GM23338 (cell line): ENCODE results near the gene MRPL32. TPM values are rescaled to one million over a fixed set of nuclear protein-coding genes. Genes with fewer than 3 reads are reported as not detected.

Source experiments
- ATAC-seq: fragments of 200-7000 bp; cut with Tn5 transposase; 3 replicates; pipeline ENCODE4 v1.9.1; 2020
- DNase-seq: peaks from one replicate; pipeline ENCODE4 v3.0.0-alpha.2; 2015; ENCODE audit warnings: low spot score
- H2AFZ ChIP-seq: fragments of 200-600 bp; sonication (generic); 2 replicates; pipeline ENCODE4 v1.8.0; 2016; ENCODE audit warnings: antibody characterized with exemption, mild to moderate bottlenecking, moderate library complexity
- H3F3A ChIP-seq: fragments of 200-600 bp; sonication (generic); replicated peaks from 2 replicates; pipeline ENCODE4 v1.8.0; 2017; ENCODE audit warnings: antibody characterized with exemption, mixed run types, low read depth
- H3K27ac ChIP-seq: fragments of 200-600 bp; sonication (generic); 2 replicates; pipeline ENCODE4 v1.6.1; 2016; ENCODE audit warnings: low read depth
- H3K27me3 ChIP-seq: fragments of 200-600 bp; sonication (generic); 2 replicates; pipeline ENCODE4 v1.8.0; 2016; ENCODE audit warnings: mild to moderate bottlenecking, mixed run types, moderate library complexity; ENCODE audit not compliant: insufficient read depth
- H3K36me3 ChIP-seq: fragments of 200-600 bp; sonication (generic); 2 replicates; pipeline ENCODE4 v1.8.0; 2016; ENCODE audit warnings: mild to moderate bottlenecking; ENCODE audit not compliant: insufficient read depth
- H3K4me1 ChIP-seq: fragments of 200-600 bp; sonication (generic); 2 replicates; pipeline ENCODE4 v1.8.0; 2016; ENCODE audit warnings: mild to moderate bottlenecking, moderate library complexity; ENCODE audit not compliant: insufficient read depth
- H3K4me2 ChIP-seq: fragments of 200-600 bp; sonication (generic); 2 replicates; pipeline ENCODE4 v1.7.1; 2017; ENCODE audit warnings: mixed run types
- H3K4me3 ChIP-seq: fragments of 200-600 bp; sonication (generic); 2 replicates; pipeline ENCODE4 v1.6.1; 2016; ENCODE audit warnings: mixed run types
- H3K79me2 ChIP-seq: fragments of 200-600 bp; sonication (generic); replicated peaks from 2 replicates; pipeline ENCODE4 v1.8.0; 2017; ENCODE audit warnings: mild to moderate bottlenecking; ENCODE audit not compliant: insufficient read depth
- H3K9me2 ChIP-seq: fragments of 200-600 bp; sonication (generic); 2 replicates; pipeline ENCODE4 v1.8.0; 2017; ENCODE audit not compliant: insufficient read depth
- H4K20me1 ChIP-seq: fragments of 200-600 bp; sonication (generic); replicated peaks from 2 replicates; pipeline ENCODE4 v1.8.0; 2017; ENCODE audit warnings: mild to moderate bottlenecking; ENCODE audit not compliant: insufficient read depth
- H3K27ac Mint-ChIP-seq: 2 replicates; pipeline ENCODE4 v1.8.0; 2020; ENCODE audit warnings: inconsistent platforms, mild to moderate bottlenecking, moderate library complexity, mixed read lengths
- H3K27me3 Mint-ChIP-seq: 3 replicates; pipeline ENCODE4 v1.8.0; 2022; ENCODE audit warnings: low read depth, mild to moderate bottlenecking, moderate library complexity, mixed read lengths, inconsistent platforms; ENCODE audit not compliant: insufficient read depth, poor library complexity
- H3K36me3 Mint-ChIP-seq: 3 replicates; pipeline ENCODE4 v1.8.0; 2021; ENCODE audit warnings: low read depth, mild to moderate bottlenecking, inconsistent platforms, moderate library complexity, mixed read lengths
- H3K4me1 Mint-ChIP-seq: 3 replicates; pipeline ENCODE4 v1.8.0; 2020; ENCODE audit warnings: mild to moderate bottlenecking, inconsistent platforms, mixed read lengths
- H3K4me3 Mint-ChIP-seq: 3 replicates; pipeline ENCODE4 v1.8.0; 2021; ENCODE audit warnings: moderate library complexity, mild to moderate bottlenecking, inconsistent platforms, mixed read lengths
- H3K9me3 Mint-ChIP-seq: 3 replicates; pipeline ENCODE4 v1.8.0; 2020; ENCODE audit warnings: moderate library complexity, mild to moderate bottlenecking, inconsistent platforms, mixed read lengths
- CREB1 ChIP-seq: fragments of 250-450 bp; sonication (Bioruptor Pico); IDR thresholded peaks from 2 replicates; pipeline ENCODE4 v1.5.0; 2020; ENCODE audit warnings: low read depth, mild to moderate bottlenecking, moderate library complexity
- CTCF ChIP-seq, 2 experiments: fragments of 200-600 bp in 1 of 2; sonication (generic) in 1 of 2; conservative IDR thresholded peaks; 2 replicates each; pipeline versions ENCODE4 v1.5.1 to v1.6.1; 2016 to 2017; ENCODE audit warnings: antibody characterized with exemption in 2 of 2, low read depth in 2 of 2, mild to moderate bottlenecking in 2 of 2, moderate library complexity in 1 of 2
- ETS1 ChIP-seq: IDR thresholded peaks from 2 replicates; pipeline ENCODE4 v1.6.1; 2016; ENCODE audit warnings: antibody characterized with exemption
- EZH2 ChIP-seq: fragments of 200-600 bp; sonication (generic); IDR thresholded peaks from one replicate; pipeline ENCODE4 v1.8.0; 2017; ENCODE audit warnings: antibody characterized with exemption, mild to moderate bottlenecking, low read depth; ENCODE audit not compliant: unreplicated experiment
- EZH2phosphoT487 ChIP-seq: fragments of 200-600 bp; sonication (generic); IDR thresholded peaks from one replicate; pipeline ENCODE4 v1.8.1; 2018; ENCODE audit warnings: antibody characterized with exemption; ENCODE audit not compliant: unreplicated experiment
- JUNB ChIP-seq: IDR thresholded peaks from one replicate; pipeline ENCODE4 v1.6.1; 2016; ENCODE audit warnings: antibody characterized with exemption; ENCODE audit not compliant: unreplicated experiment
- NANOG ChIP-seq: IDR thresholded peaks from 2 replicates; pipeline ENCODE4 v1.6.1; 2016; ENCODE audit warnings: antibody characterized with exemption, borderline replicate concordance
- POLR2AphosphoS5 ChIP-seq: IDR thresholded peaks from 2 replicates; pipeline ENCODE4 v1.6.1; 2016; ENCODE audit warnings: antibody characterized with exemption, low read depth
- STAT1 ChIP-seq: IDR thresholded peaks from one replicate; pipeline ENCODE4 v1.6.1; 2016; ENCODE audit warnings: antibody characterized with exemption; ENCODE audit not compliant: unreplicated experiment
- ZNF114 ChIP-seq: fragments of 250-450 bp; sonication (Bioruptor Pico); IDR thresholded peaks from 2 replicates; pipeline ENCODE4 v1.5.0; 2020; ENCODE audit warnings: mild to moderate bottlenecking, moderate library complexity
- ZNF331 ChIP-seq: fragments of 250-450 bp; sonication (Bioruptor Pico); IDR thresholded peaks from 2 replicates; pipeline ENCODE4 v1.5.0; 2020; ENCODE audit warnings: low read depth, mild to moderate bottlenecking, moderate library complexity
- ZNF462 ChIP-seq: fragments of 250-450 bp; sonication (Bioruptor Pico); IDR thresholded peaks from 2 replicates; pipeline ENCODE4 v1.5.0; 2020; ENCODE audit warnings: mild to moderate bottlenecking, moderate library complexity
- polyA plus RNA-seq: library from polyadenylated mRNA; unstranded; fragments of >200 nt; fragmentation: Nextera tagmentation; extraction: Ambion mirVana; gene quantifications from 2 replicates; pipeline ENCODE4 v1.2.1, GENCODE V29; 2016
- total RNA-seq: library from RNA; depleted of rRNA; stranded (reverse); fragments of >200 nt; shearing (Covaris generic); gene quantifications from 2 replicates; pipeline ENCODE4 v1.2.3, GENCODE V29; 2014
- TF ChIP-seq, protein P1 (sequence below): IDR thresholded peaks from one replicate; pipeline ENCODE4 v1.6.1; 2018; ENCODE audit warnings: antibody characterized with exemption; ENCODE audit not compliant: unreplicated experiment

MRPL32 gene
- total and polyA plus RNA-seq, 2 experiments from 2014 or later, result 93.4 to 303 TPM

DNA sequence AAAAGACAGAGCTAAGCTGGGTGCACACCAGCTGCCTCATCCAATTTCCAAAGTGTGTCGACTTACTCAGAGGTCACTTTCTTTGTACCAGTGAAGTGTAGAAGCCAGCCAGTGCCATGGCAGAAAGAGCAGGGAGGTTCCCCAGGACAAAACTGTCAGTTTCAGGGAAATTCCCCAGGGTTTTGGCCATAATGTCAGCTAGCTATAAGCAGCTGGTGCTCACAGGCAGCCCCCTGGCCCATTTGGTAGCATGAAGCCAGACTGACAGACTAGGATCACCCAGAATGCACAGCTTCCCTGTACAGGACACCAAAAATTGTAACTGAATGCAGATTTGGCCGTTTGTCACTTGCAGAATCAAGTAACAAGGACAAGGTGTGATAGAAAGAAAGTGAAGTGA is 28.6 kb downstream of the MRPL32 start:
- no peak overlapping the region for H3K4me3 ChIP-seq
- TF ChIP-seq NANOG (no peak), STAT1 (no peak), EZH2phosphoT487 (no peak), POLR2AphosphoS5 (no peak), CREB1 (CRISPR knock-in tag) (no peak), CTCF (conservative IDR thresholded peaks at IDR 0.05; ENCODE audit: low read depth in 2 of 2) (no peak), ZNF462 (no peak), ZNF331 (no peak), ETS1 (no peak), JUNB (no peak), ZNF114 (CRISPR knock-in tag) (no peak), EZH2 (no peak)
- TF ChIP-seq, protein P1, sequence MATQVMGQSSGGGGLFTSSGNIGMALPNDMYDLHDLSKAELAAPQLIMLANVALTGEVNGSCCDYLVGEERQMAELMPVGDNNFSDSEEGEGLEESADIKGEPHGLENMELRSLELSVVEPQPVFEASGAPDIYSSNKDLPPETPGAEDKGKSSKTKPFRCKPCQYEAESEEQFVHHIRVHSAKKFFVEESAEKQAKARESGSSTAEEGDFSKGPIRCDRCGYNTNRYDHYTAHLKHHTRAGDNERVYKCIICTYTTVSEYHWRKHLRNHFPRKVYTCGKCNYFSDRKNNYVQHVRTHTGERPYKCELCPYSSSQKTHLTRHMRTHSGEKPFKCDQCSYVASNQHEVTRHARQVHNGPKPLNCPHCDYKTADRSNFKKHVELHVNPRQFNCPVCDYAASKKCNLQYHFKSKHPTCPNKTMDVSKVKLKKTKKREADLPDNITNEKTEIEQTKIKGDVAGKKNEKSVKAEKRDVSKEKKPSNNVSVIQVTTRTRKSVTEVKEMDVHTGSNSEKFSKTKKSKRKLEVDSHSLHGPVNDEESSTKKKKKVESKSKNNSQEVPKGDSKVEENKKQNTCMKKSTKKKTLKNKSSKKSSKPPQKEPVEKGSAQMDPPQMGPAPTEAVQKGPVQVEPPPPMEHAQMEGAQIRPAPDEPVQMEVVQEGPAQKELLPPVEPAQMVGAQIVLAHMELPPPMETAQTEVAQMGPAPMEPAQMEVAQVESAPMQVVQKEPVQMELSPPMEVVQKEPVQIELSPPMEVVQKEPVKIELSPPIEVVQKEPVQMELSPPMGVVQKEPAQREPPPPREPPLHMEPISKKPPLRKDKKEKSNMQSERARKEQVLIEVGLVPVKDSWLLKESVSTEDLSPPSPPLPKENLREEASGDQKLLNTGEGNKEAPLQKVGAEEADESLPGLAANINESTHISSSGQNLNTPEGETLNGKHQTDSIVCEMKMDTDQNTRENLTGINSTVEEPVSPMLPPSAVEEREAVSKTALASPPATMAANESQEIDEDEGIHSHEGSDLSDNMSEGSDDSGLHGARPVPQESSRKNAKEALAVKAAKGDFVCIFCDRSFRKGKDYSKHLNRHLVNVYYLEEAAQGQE, result no peak
- H3K4me1 ChIP-seq, result peaks cover 22% of the 10 kb centered on the region; the same call in 1 of the 2 replicates
- peaks cover 1% of the 10 kb centered on the region; the same call in 1 of the 2 replicates for H3K36me3 ChIP-seq
- H3K9me2 ChIP-seq, result no peaks in the 10 kb centered on the region
- no peaks in the 10 kb centered on the region for H3K27me3 ChIP-seq
- peaks cover 16% of the 10 kb centered on the region; the same call in 1 of the 3 replicates for H3K36me3 Mint-ChIP-seq
- ATAC-seq, result no peak
- peaks cover 35% of the 10 kb centered on the region for H3K9me3 Mint-ChIP-seq
- no peak overlapping the region for H3K27ac Mint-ChIP-seq
- no peak overlapping the region for H2AFZ ChIP-seq
- H3F3A ChIP-seq, result no peaks in the 10 kb centered on the region
- no peak overlapping the region for H3K4me3 Mint-ChIP-seq
- no peak for DNase-seq
- no peaks in the 10 kb centered on the region for H3K27me3 Mint-ChIP-seq
- peaks cover 17% of the 10 kb centered on the region for H3K4me1 Mint-ChIP-seq
- H3K79me2 ChIP-seq, result no peaks in the 10 kb centered on the region
- no peak overlapping the region for H3K27ac ChIP-seq
- H3K4me2 ChIP-seq, result no peak overlapping the region
- H4K20me1 ChIP-seq, result no peaks in the 10 kb centered on the region
